ENCODE results near the gene LRMDA.

DNA sequence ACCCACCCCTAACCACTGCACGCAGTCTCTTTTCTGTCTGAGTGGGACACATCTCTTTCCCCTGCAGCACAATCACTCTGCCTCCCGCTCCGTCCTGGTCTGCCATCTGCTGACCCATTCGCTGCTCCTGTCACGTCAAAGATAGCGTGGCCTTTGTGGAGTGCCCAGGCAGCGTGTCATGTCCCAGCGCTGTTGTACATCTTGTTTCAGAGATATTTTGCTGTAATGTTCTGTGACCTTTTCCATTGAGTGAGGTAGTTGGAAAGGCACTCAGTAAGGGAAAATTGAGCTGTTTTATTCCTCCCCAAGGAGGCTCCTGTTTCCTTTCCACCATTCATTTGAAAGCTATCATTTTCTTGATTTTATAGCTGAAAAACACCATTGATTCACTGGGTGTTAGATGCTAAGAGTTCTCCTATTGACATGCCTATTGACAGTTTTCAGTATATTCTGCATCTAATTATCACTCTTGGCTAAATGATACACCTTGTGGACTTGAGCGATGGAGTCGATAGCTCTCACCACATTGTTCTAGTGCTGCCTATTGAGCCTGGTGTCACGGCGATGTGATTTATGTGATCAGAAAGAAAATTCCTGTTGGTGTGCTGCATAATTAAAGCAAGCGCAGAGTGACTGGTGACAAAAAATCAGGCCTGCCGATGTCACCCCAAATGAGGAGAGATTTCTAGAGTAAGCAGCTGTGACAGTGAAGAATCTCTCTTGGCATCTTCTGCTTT lies 372.6 kb downstream of the LRMDA start:
- TF ChIP-seq, protein P1, sequence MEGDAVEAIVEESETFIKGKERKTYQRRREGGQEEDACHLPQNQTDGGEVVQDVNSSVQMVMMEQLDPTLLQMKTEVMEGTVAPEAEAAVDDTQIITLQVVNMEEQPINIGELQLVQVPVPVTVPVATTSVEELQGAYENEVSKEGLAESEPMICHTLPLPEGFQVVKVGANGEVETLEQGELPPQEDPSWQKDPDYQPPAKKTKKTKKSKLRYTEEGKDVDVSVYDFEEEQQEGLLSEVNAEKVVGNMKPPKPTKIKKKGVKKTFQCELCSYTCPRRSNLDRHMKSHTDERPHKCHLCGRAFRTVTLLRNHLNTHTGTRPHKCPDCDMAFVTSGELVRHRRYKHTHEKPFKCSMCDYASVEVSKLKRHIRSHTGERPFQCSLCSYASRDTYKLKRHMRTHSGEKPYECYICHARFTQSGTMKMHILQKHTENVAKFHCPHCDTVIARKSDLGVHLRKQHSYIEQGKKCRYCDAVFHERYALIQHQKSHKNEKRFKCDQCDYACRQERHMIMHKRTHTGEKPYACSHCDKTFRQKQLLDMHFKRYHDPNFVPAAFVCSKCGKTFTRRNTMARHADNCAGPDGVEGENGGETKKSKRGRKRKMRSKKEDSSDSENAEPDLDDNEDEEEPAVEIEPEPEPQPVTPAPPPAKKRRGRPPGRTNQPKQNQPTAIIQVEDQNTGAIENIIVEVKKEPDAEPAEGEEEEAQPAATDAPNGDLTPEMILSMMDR (IDR thresholded peaks at IDR 0.05), result peak in 1 of 4 experiments; percentile 24
- TF ChIP-seq POLR2AphosphoS5 (IDR thresholded peaks at IDR 0.05), result no peak
